COLO829 (cell line): ENCODE results near the gene KLHL24.
"Not testable (repeated sequence)": the region's sequence is repeated elsewhere in the genome, so short reads cannot be mapped to it uniquely, and the experiment has no call there.

Source experiments
- DNase-seq: peaks from one replicate; pipeline ENCODE4 v3.0.0; 2012; ENCODE audit warnings: low spot score

KLHL24 gene

DNA sequence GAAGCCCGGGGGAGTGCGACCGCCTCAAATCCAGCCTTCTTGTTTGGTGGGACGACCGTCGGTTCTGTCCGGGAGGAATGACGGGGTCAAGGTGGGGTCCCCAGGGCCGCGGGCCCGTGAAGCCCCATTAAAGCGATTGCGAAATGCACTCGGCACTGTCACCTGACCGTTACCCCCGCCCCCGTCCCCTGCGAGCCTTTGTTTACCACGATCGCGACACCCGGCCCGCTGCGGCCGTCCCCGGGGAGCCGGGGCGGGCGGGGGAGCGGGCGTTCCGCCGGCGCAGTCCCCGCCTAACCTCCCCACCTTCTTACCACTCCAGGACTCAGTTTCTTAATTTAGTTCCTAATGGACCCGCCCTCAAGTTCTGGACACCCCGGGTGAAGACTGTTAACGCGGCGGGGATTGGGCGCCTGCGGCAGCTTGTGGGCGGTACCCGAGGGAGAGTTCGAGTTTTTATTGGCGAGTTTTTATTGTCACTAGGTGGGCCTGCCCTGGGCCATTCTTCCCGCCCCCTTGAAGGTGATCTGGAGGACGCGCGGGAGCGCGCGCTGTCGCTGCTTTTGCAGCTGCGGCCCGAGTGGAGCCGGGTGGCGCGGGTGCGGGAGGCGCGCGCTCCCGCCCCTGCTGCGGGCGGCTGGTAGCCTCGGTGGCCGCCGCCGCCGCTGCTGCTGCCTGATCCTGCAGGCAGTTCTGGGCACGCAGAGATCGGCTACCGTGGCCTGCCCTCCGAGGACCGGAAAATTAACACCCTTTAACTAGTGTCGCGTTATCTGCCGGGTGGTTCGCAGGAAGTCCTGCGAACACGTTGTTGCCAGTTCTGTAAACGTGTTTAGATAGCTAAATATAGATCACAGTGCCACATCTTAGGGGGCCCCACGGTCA is 1.0 kb downstream of the KLHL24 start:
- peak; percentile 80 for DNase-seq

DNA sequence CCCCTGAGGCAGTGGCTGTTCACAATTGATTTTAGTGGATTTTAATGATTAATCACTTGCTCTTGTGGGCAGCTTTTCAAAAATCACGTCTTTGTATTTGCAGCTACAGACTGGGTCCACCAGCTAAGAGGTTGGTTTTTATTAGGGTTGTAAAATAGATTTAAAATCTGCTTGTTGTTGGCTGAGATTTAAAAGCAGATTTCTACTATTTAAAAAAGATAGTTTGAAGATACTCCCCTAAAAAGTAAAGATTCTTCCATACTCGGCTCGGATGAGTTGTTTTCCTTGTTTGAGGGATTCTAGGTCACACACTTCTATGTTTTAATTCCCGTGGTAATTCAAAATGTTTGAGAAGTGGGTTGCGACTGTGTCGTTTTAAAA is 1.7 kb downstream of the KLHL24 start:
- no peak for DNase-seq

DNA sequence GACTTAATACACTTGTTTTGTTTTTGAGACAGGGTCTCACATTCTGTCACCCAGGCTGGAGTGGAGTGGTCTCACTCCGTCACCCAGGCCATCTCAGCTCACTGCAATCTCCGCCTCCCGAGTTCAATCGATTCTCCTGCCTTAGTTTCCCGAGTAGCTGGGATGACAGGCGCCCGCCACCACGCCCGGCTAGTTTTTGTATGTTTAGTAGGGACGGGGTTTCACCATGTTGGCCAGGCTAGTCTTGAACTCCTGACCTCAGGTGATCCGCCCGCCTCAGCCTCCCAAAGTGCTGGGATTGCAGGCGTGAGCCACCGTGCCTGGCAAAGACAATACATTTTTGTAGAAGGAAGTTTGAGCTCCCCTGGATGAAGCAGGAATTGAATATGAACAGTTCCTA is 2.2 kb downstream of the KLHL24 start:
- not testable (repeated sequence) for DNase-seq

DNA sequence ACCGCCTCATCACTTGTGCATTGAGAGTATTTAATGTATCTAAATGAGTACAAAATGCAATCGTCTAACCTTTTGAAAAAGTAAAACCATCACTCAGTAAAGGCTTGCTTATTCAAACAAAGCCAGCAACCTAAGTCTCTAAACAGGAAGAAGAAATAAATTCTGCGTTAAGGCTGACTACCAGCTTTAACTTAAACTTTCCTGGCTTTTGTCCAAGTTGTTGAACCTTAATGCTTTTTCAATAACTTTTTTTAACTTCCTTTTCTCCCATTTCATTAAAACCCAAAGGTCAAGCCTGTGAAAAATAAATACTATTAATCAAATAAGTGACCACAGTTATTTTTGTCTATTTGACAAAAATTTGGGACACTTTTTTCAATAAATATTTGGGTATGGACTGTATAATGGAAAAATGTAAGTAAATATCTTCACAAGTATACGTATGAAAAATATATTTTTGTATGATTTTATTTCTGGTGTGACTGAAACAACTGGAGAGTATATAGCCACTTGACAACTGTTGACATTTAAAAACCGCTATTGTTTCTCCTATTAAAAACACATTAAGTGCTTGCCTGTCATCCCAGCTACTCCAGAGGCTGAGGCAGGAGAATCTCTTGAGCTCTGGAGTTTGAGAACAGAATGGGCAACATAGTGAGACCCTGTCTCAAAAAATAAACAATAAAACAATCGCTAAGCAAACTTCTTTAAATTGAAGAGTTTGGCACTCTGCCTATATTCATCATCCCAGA is 2.9 kb downstream of the KLHL24 start:
- DNase-seq: no peak

DNA sequence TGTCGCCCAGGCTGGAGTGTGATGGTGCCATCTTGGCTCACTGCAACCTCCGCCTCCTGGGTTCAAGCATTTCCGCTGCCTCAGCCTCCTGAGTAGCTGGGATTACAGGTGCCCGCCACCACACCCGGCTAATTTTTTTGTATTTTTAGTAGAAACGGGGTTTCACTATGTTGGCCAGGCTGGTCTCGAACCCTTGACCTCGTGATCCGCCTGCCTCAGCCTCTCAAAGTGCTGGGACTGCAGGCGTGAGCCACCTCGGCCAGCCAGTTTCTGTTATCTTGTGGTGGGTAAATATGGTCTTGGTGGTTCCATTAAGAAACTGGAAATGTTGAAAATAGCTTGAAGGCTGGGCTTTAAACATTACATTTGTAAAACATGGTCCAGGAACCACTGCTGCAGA is 5.2 kb downstream of the KLHL24 start:
- DNase-seq: not testable (repeated sequence)

DNA sequence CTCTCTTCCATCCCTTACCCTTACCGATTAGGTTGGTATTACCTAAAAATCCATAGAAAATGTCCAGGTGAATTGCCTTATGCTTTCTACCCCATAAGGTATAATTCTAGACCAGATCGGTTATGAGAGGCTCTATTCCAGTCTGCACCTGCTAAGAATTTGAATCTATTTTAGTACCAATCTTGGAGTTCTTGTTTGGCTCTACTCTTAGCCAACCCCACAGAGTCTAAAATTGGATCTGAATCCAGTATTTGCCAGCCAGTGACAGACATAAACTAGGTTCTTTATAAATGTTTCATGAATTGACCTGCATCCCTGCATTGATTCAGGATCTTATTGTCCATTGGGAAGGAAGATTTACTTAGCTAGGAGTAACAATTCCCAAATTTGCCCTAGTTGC is 6.5 kb downstream of the KLHL24 start:
- DNase-seq: no peak

DNA sequence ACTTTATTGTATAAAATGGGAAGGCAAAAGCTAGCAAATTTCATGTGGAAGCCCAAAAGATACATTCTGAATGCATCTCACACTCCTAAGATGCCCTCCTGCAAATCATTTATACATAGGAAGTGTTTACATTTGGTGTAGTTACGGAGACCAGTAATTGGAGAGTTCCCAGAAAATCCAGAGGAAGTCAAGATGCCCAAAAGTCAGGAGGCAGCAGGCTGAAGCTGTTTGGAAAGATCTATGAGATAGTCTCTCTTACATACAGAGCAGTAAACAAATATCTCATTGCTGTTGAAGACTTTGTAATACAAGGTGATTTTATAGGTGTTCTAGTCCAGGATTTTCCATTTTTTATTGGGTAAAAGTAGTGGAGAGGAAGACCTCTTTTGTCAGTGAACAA is 8.8 kb downstream of the KLHL24 start:
- no peak for DNase-seq

DNA sequence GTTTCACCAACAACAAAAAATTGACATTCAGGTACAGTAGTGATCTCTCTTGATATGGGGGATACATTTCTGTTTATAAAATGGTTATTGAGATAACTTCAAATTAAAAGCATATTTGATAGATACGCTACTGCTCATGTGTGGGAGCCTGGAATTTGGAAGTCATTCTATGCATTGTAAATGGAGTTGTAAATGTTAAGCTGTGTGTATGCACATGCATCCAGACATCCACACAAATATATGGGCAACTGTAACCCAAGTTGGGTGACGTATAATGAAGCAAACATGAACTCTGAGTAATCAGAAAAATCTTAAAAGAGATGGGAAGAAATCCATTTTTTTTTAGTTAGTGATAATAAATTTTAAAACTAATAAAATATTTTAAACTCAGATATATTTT is 9.8 kb downstream of the KLHL24 start:
- no peak for DNase-seq

DNA sequence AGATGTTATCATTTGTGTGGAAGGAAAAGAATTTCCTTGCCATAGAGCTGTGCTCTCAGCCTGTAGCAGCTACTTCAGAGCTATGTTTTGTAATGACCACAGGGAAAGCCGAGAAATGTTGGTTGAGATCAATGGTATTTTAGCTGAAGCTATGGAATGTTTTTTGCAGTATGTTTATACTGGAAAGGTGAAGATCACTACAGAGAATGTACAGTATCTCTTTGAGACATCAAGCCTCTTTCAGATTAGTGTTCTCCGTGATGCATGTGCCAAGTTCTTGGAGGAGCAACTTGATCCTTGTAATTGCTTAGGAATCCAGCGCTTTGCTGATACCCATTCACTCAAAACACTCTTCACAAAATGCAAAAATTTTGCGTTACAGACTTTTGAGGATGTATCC is 15.1 kb downstream of the KLHL24 start:
- no peak for DNase-seq

DNA sequence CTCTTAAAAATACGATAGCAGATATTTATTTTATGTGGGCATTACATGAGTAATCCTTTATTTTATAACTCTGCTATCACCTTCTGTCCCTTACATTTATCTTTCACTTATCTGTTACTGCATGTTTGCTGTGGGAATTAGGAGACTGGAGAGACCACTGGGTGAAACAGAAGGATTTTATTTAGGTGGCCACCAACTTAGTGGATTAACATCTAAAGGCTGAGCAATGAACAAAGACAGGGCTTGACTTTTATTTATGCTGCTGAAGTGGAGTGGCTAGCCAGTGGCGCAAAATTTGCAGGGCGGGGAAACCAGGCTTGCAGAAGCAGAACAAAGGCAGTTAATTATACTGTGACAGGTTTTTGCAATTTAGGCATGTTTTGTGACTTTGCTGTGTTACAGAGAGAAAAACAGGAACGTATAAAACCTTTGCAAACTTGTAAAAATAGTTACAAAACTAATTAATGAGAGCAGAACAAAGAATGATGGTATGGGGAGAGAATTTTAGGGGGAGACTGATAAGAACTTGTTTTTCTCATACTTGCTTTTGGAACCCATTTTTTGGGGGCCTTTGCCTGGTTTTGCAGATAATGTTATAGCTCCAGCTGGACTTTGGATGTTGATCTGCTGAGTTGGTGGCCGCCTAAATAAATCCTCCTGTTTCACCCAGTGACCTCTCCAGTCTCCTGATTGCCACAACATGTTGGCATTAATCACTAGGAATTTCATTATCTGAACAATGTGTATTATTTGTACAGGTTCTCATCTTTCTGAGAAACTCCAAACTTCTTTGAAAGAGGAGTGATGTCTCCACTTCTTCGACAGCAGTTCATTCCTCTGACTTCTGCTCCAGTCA is 18.0 kb downstream of the KLHL24 start:
- no peak for DNase-seq

DNA sequence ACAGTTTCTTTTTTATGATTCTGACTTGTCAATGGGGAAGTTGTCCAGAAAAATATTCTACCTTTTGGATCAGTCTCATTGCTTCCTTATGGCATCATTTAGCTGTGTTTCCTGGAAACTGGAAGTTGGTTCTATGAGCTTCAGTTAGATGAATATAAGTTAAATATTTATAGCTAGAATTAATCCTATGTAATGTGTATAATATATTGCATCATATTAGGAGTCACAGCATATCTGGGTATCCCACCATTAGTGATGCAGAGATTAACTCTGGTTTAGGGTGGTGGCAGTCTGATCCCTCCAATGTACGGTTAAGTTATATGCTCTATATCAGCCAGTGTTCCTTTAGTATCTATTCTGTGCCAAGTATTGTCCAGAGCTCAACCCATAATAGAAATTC is 19.3 kb downstream of the KLHL24 start:
- no peak for DNase-seq

DNA sequence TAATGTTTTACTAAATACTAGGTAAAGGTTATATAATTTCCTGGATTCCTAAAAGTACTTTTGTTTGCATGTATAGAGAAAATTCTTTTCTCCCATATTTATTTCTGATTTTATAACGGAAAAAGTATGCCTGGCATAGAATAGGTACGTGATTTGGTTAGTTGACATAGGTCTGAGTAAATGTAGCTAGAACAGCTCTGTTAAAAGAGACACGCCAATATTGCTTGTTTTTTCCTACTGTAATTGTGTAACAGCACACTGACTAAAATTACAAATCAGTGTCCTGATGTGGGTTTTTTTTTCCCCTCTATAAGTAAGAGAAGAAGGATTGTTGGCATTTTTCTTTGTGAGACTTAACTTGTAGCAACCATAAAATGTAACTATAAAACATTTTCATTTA is 26.7 kb downstream of the KLHL24 start:
- no peak for DNase-seq

DNA sequence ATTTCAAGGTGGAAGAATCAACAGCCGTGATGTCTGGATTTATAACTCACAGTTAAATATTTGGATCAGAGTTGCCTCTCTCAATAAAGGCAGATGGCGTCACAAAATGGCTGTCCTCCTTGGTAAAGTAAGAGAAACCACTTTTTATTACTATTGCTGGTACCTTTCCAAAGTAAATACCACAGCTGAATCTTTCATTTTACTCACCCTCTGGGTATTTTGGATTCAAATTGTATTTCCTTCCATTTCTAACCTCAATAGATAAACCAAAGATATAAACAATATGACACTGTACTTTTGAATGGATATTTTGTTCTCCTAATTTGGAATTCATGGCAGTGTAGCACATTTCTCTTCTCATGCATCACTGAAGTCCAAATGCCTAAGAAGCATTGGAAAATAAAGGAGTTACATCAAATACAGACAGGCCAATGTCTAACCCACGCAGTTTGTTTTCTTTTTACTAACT is 29.5 kb downstream of the KLHL24 start:
- peak; percentile 94 for DNase-seq

DNA sequence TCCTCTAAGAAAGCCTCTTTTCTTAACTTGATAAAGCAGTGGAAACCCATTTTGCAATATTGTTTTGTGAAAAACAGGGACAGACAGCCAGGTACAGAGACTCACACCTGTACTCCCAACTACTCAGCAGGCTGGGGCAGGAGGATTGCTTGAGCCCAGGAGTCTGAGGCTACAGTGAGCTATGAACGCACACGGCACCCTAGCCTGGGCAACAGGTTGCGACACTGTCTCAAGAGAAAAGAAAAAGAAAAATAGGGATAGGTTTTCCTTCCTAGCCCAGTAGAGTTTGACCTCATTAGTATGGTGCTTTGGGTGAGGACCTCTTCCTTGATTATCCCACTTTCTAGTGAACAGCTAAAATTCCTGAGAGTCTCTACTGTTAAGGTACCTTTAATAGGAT is 44.6 kb downstream of the KLHL24 start:
- no peak for DNase-seq

DNA sequence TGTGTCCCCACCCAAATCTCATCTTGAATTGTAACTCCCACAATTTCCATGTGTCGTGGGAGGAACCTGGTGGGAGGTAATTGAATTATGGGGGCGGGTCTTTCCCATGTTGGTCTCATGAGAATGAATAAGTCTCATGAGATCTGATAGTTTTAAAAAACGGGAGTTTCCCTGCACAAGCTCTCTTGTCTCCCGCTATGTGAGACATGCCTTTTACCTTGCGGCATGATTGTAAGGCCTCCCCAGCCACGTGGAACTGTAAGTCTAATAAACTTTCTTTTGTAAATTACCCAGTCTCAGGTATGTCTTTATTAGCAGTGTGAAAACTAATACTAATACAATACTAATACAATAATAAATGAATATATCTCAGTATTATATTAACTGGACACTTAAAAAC is 52.3 kb downstream of the KLHL24 start:
- no peak for DNase-seq

DNA sequence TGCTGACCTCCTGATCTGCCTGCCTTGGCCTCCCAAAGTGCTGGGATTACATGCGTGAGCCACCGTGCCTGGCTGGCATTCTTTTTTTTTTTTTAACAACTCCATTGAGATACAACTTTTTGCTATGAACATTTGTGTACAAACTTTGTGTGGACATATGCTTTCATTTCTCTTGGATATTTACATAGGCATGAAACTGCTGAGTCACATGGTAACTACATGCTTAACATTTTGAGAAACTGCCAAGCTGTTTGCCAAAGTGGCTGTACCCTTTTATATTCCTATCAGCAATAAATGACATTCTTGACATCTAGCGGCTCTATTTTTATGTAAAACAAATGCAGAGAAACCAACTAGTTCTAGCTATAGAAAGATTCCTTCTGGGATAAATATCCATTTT is 53.5 kb downstream of the KLHL24 start:
- DNase-seq: no peak

DNA sequence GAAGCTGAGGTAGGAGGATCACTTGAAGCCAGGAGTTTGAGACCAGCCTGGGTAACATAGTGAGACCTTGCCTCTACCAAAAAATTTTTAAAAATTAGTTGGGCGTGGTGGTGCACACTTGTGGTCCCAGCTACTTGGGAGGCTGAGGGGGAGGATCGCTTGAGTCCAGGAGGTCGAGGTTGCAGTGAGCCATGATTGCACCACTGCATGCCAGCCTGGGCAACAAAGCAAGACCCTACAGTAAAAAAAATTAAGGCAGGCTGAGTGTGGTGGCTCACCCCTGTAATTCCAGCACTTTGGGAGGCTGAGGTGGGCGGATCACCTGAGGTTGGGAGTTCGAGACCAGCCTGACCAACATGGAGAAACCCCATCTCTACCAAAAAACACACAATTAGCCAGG is 54.2 kb downstream of the KLHL24 start:
- DNase-seq: not testable (repeated sequence)

DNA sequence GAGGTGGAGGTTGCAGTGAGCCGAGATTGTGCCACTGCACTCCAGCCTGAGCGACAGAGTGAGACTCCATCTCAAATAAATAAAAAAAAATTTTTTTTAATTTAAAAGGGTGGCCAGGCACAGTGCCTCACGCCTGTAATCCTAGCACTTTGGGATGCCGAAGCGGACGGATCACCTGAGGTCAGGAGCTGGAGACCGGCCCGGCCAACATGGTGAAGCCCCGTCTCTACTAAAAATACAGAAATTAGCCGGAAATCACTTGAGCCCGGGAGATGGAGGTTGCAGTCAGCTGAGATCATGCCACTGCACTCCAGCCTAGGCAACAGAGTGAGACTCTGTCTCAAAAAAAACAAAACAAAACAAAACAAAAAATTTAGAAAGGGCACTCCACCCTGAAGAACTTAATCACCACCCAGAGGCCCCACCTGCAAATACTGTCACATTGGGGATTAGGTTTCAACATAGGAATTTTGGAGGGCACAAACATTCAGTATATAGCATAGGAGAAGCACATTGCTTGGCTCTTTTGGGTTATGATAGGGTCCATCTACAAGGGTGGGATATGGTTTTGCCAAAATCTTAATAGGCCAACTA is 55.1 kb downstream of the KLHL24 start:
- no peak for DNase-seq

DNA sequence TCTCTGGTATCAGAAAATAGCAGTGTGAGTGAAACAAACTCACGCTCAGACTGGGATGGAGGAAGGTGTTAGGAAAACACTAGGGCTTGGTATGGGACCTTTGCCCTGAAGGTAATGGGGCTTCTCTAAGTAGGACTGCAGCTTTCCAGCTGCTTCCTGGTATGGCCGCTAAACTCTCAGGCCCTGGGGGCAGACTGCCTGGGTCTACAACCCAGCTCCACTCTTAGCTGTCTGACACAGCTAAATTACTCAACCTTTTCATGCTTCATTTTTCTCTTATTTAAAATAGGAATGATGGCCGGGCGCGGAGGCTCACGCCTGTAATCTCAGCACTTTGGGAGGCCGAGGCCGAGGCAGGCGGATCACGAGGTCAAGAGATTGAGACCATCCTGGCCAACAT is 57.0 kb downstream of the KLHL24 start:
- no peak for DNase-seq

DNA sequence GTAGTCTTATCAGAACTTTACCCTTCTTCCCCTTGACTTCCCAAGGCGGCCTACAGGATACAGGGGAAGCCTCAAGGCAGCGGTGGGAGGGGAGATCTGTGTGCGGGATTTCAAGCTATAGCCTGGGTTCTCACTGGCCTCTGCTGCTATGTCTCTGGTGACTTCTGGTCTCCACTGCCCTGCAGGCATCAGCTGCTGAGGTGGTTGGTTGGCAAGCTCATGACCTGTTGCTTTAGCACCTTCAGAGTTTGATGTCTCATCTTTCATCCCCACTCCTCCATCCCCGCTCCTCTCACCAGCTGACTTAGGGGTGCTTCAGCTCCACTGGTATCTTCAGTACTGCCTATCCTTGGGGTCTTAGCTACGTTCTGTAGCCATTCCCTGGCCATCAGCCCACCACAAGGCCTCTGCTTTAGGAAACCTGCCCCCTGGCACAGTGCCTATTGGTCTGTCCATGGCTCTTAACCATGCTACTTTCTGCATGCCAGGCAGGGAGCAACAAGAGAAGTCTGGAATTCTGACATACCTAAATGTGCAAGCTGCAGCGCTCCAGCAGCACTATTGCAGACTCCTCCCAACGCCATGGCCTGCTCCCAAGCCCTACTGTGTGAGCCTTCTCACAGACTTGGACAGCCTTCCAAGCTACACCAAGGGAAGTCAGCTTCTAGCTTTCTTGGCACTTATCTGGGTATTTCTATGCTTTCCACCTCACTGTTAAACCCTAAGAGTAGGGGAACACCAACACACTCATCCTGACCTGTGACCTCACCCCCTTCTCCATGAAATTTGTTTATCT is 60.3 kb downstream of the KLHL24 start:
- no peak for DNase-seq

DNA sequence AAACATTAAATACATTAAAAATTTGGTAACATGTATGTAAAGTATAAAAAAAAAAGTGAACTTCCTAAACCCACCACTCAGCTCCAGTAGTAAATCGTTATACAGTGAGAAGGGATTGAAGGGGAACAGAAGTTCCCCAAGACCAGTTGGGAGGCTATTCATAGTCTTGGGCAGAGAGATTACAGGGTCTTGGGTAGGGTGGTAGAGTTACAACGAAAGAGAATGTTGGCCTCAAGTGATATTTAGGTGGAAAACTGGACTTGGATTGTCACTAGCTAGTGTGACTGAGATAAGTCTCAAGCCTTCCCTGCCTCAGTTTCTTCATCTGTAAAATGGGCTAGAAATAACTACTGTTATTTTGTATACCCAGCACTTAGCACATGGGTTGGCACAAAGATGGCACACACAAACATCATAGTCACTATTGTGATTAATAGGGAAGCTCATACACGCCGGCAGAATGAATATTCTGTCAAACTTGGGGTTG is 61.7 kb downstream of the KLHL24 start:
- DNase-seq: no peak
